Ascending aorta (tissue), 2 donors: ENCODE data around the gene COPS4. TPM values are rescaled to one million over a fixed set of nuclear protein-coding genes. Genes with fewer than 3 reads are reported as not detected.
"Not testable (repeated sequence)": the region's sequence is repeated elsewhere in the genome, so short reads cannot be mapped to it uniquely, and the experiment has no call there.

Experiments
- DNase-seq, 2 donors: peaks; one replicate each; pipeline ENCODE4 v3.0.0-alpha.2; 2019; ENCODE audit warnings: low spot score in 2 of 2
- H3K27ac ChIP-seq, 2 donors: fragments of 200-600 bp; sonication (generic); one replicate each; pipeline ENCODE4 v1.5.1; 2016 to 2017; ENCODE audit warnings: mild to moderate bottlenecking in 1 of 2
- H3K27me3 ChIP-seq: fragments of 200-600 bp; sonication (generic); one replicate; pipeline ENCODE4 v1.5.1; 2017
- H3K36me3 ChIP-seq, 2 donors: fragments of 200-600 bp; sonication (generic); one replicate each; pipeline ENCODE4 v1.5.1; 2016
- H3K4me1 ChIP-seq, 2 donors: fragments of 200-600 bp; sonication (generic); one replicate each; pipeline ENCODE4 v1.5.1; 2016 to 2017; ENCODE audit warnings: mild to moderate bottlenecking in 1 of 2
- H3K4me3 ChIP-seq, 2 donors: fragments of 200-600 bp; sonication (generic); one replicate each; pipeline ENCODE4 v1.5.1; 2016 to 2017; ENCODE audit warnings: mild to moderate bottlenecking in 1 of 2
- H3K9me3 ChIP-seq, 2 donors: fragments of 200-600 bp; sonication (generic); one replicate each; pipeline ENCODE4 v1.5.1; 2016
- CTCF ChIP-seq, 3 experiments: fragments of 200-600 bp in 2 of 3; fragments of 450-650 bp in 1 of 3; sonication (generic) in 2 of 3; IDR thresholded peaks; one replicate each; pipeline ENCODE4 v1.5.1; 2016 to 2019; ENCODE audit warnings: antibody characterized with exemption in 3 of 3, mild to moderate bottlenecking in 1 of 3, moderate library complexity in 1 of 3
- intact Hi-C: fragments of 100-400 bp; cut with DNase I; formaldehyde crosslinking; loops from one replicate; pipeline ENCODE4 v1.15.1; 2023
- total RNA-seq: library from RNA; depleted of rRNA; stranded (reverse); fragments of >200 nt; gene quantifications from one replicate; pipeline ENCODE4 v1.1.0, GENCODE V29; 2016

COPS4 gene
- total RNA-seq = 83.5 TPM

GRCh38 chr4:83034630-83035494, at the start of gene COPS4:
Gene COPS4 (plus strand): TSS chr4:83035183. CDS start chr4:83035225, 42 bp downstream.
- Histone ChIP-seq H3K36me3 (no peaks in the 10 kb centered on the region), H3K9me3 (no peaks in the 10 kb centered on the region), H3K4me3 (peak within 1 kb of the TSS; percentile 76 to 79), H3K4me1 (peaks cover 0 to 16% of the 10 kb centered on the region in 2 donors), H3K27ac (peak within 1 kb of the TSS; percentile 92 to 94), H3K27me3 (no peaks in the 10 kb centered on the region)
- peak; percentile 15 to 59 (median 43) for TF ChIP-seq CTCF (IDR thresholded peaks at IDR 0.05)
- intact Hi-C loops = loop anchor here (1.0 to 10.0 kb wide), 6 partner anchors 22 to 750 kb away; partner anchors contain the start of genes ABRAXAS1 and THAP9
- peak; percentile 95 to 99 for DNase-seq

GRCh38 chr4:82987519-82987918, 47.5 kb upstream of the COPS4 start:
- DNase-seq, H3K9me3 ChIP-seq: not testable (repeated sequence)

GRCh38 chr4:82988323-82988832, 46.6 kb upstream of the COPS4 start:
- Histone ChIP-seq H3K36me3 (peaks cover 0 to 9% of the 10 kb centered on the region in 2 donors), H3K9me3 (no peaks in the 10 kb centered on the region), H3K27ac (no peak overlapping the region), H3K4me3 (no peak overlapping the region), H3K4me1 (no peaks in the 10 kb centered on the region), H3K27me3 (no peaks in the 10 kb centered on the region)
- intact Hi-C loops = no loop called here
- TF ChIP-seq CTCF (IDR thresholded peaks at IDR 0.05) = no peak
- DNase-seq = no peak

More at GRCh38 chr4:82987519-82987918, 47.5 kb upstream of the COPS4 start:
- H3K27ac ChIP-seq, H3K36me3 ChIP-seq, H3K4me1 ChIP-seq, H3K27me3 ChIP-seq, intact Hi-C loops, H3K4me3 ChIP-seq: not testable (repeated sequence)

GRCh38 chr4:82989575-82990429, 45.2 kb upstream of the COPS4 start:
- no peak for DNase-seq

GRCh38 chr4:82994834-82995233, 40.1 kb upstream of the COPS4 start:
- Histone ChIP-seq H3K9me3 (no peaks in the 10 kb centered on the region), H3K4me3 (no peak overlapping the region), H3K36me3 (no peaks in the 10 kb centered on the region), H3K27me3 (no peaks in the 10 kb centered on the region), H3K27ac (no peak overlapping the region), H3K4me1 (no peaks in the 10 kb centered on the region)
- no peak for DNase-seq
- no peak for TF ChIP-seq CTCF (IDR thresholded peaks at IDR 0.05)
- intact Hi-C loops = no loop called here

More at GRCh38 chr4:82989575-82990429, 45.2 kb upstream of the COPS4 start:
- intact Hi-C loops = no loop called here
- H3K4me1 ChIP-seq = no peaks in the 10 kb centered on the region
- H3K27me3 ChIP-seq = no peaks in the 10 kb centered on the region
- no peaks in the 10 kb centered on the region for H3K36me3 ChIP-seq
- H3K9me3 ChIP-seq = no peaks in the 10 kb centered on the region
- TF ChIP-seq CTCF (IDR thresholded peaks at IDR 0.05) = no peak
- H3K4me3 ChIP-seq = no peak overlapping the region
- no peak overlapping the region for H3K27ac ChIP-seq
